H1 (cell line): Measurements from ENCODE around the gene HMCN1. TPM values are rescaled to one million over a fixed set of nuclear protein-coding genes. Genes with fewer than 3 reads are reported as not detected.

ENCODE experiments used
- CTCF ChIA-PET: fragments of 300-600 bp; sonication (Branson Sonifier 250); formaldehyde crosslinking; loops from one replicate; lab custom pipeline; 2021; ENCODE audit not compliant: partially characterized antibody; lab: Charles Lee
- POLR2A ChIA-PET: fragments of 300-600 bp; sonication (Branson Sonifier 250); formaldehyde crosslinking; loops from one replicate; lab custom pipeline; 2021; ENCODE audit warnings: inconsistent platforms; ENCODE audit not compliant: partially characterized antibody; lab: Charles Lee
- DNase-seq, 2 experiments: peaks; one replicate each; pipeline versions ENCODE4 v3.0.0 to v3.0.0-alpha.2; 2010 to 2022; ENCODE audit warnings: low spot score in 2 of 2, low read depth in 1 of 2, mixed read lengths in 1 of 2
- FAIRE-seq: peaks from 2 replicates; lab custom pipeline; 2011; peaks lifted over from hg19 to GRCh38; lab: Jason Lieb, UNC
- H2AFZ ChIP-seq: 2 replicates; pipeline ENCODE4 v1.8.1; 2012; ENCODE audit warnings: low read length, inconsistent platforms
- H2AK5ac ChIP-seq: 2 replicates; pipeline ENCODE4 v1.6.1; 2013; ENCODE audit warnings: low read depth, low read length
- H2BK120ac ChIP-seq: replicated peaks from 2 replicates; pipeline ENCODE3; 2013; ENCODE audit warnings: low read depth, low read length, inconsistent platforms
- H2BK12ac ChIP-seq: 2 replicates; pipeline ENCODE4 v1.6.1; 2013; ENCODE audit warnings: low read depth, low read length
- H2BK15ac ChIP-seq: 2 replicates; pipeline ENCODE4 v1.6.1; 2013; ENCODE audit warnings: low read length
- H2BK20ac ChIP-seq: 2 replicates; pipeline ENCODE4 v1.6.1; 2013; ENCODE audit warnings: low read length
- H2BK5ac ChIP-seq: 2 replicates; pipeline ENCODE4 v1.6.1; 2013; ENCODE audit warnings: low read depth, low read length
- H3K14ac ChIP-seq: 2 replicates; pipeline ENCODE4 v1.6.1; 2013; ENCODE audit warnings: inconsistent platforms; ENCODE audit not compliant: insufficient read length
- H3K18ac ChIP-seq: 2 replicates; pipeline ENCODE4 v1.6.1; 2013; ENCODE audit warnings: low read length; ENCODE audit errors: extremely low read depth
- H3K23ac ChIP-seq: 2 replicates; pipeline ENCODE4 v1.6.1; 2013; ENCODE audit warnings: inconsistent platforms; ENCODE audit not compliant: insufficient read length
- H3K23me2 ChIP-seq: 2 replicates; pipeline ENCODE4 v1.6.1; 2013; ENCODE audit warnings: low read depth, low read length
- H3K27ac ChIP-seq: 2 replicates; pipeline ENCODE4 v1.6.1; 2011; ENCODE audit warnings: low read depth, low read length, inconsistent platforms
- H3K27me3 ChIP-seq, 4 experiments: replicated peaks in 1 of 4; 1 replicate in 1 of 4; 2 replicates in 3 of 4; pipeline versions ENCODE4 v1.6.1 to v1.8.1; 2011 to 2013; ENCODE audit warnings: low read length in 3 of 4, mild to moderate bottlenecking in 3 of 4, inconsistent platforms in 2 of 4, mixed read lengths in 2 of 4, moderate library complexity in 1 of 4; ENCODE audit not compliant: control insufficient read depth in 3 of 4, insufficient read depth in 3 of 4; ENCODE audit errors: extremely low read depth in 1 of 4
- H3K36me3 ChIP-seq, 4 experiments: 2 replicates each; pipeline versions ENCODE4 v1.6.1 to v1.8.1; 2011 to 2013; ENCODE audit warnings: mild to moderate bottlenecking in 4 of 4, low read length in 3 of 4, moderate library complexity in 2 of 4, control low read depth in 1 of 4, inconsistent platforms in 1 of 4; ENCODE audit not compliant: insufficient read depth in 4 of 4, control insufficient read depth in 2 of 4
- H3K4ac ChIP-seq: replicated peaks from 2 replicates; pipeline ENCODE3; 2013; ENCODE audit warnings: low read length, low read depth, mixed read lengths, inconsistent platforms; ENCODE audit not compliant: insufficient read length
- H3K4me1 ChIP-seq, 4 experiments: replicated peaks in 1 of 4; 1 replicate in 1 of 4; 2 replicates in 3 of 4; pipeline versions ENCODE4 v1.6.1 to v1.8.1; 2011 to 2013; ENCODE audit warnings: low read length in 3 of 4, inconsistent platforms in 2 of 4, mixed read lengths in 1 of 4; ENCODE audit not compliant: insufficient read depth in 4 of 4, control insufficient read depth in 3 of 4
- H3K4me2 ChIP-seq, 2 experiments: 2 replicates each; pipeline versions ENCODE4 v1.6.1 to v1.8.1; 2011 to 2013; ENCODE audit warnings: low read depth in 2 of 2, low read length in 2 of 2, control low read depth in 1 of 2, inconsistent platforms in 1 of 2, mild to moderate bottlenecking in 1 of 2; ENCODE audit not compliant: insufficient read depth in 1 of 2
- H3K4me3 ChIP-seq, 4 experiments: fragments of 200-600, 300-600 bp in 1 of 4; sonication (generic), shearing (Covaris generic), sonication (Bioruptor Twin) in 1 of 4; 2 replicates each; pipeline versions ENCODE4 v1.5.1 to v1.8.1; 2011 to 2016; ENCODE audit warnings: low read length in 4 of 4, low read depth in 3 of 4, control low read depth in 2 of 4, inconsistent platforms in 2 of 4, mild to moderate bottlenecking in 2 of 4, mixed read lengths in 1 of 4, moderate library complexity in 1 of 4; ENCODE audit not compliant: insufficient read depth in 2 of 4; ENCODE audit errors: extremely low read depth in 1 of 4
- H3K56ac ChIP-seq: replicated peaks from 2 replicates; pipeline ENCODE3; 2013; ENCODE audit warnings: low read depth, mild to moderate bottlenecking, mixed read lengths, low read length, inconsistent platforms; ENCODE audit not compliant: insufficient read length
- H3K79me1 ChIP-seq: 2 replicates; pipeline ENCODE4 v1.6.1; 2013; ENCODE audit warnings: low read depth, low read length, control low read depth
- H3K79me2 ChIP-seq, 2 experiments: 2 replicates each; pipeline versions ENCODE4 v1.6.1 to v1.8.1; 2012 to 2013; ENCODE audit warnings: low read length in 2 of 2, mild to moderate bottlenecking in 2 of 2, inconsistent platforms in 1 of 2; ENCODE audit not compliant: insufficient read depth in 2 of 2, control insufficient read depth in 1 of 2
- H3K9ac ChIP-seq, 4 experiments: replicated peaks in 1 of 4; 1 replicate in 1 of 4; 2 replicates in 3 of 4; pipeline versions ENCODE4 v1.6.1 to v1.8.1; 2011 to 2013; ENCODE audit warnings: low read depth in 3 of 4, low read length in 3 of 4, control low read depth in 2 of 4, mild to moderate bottlenecking in 2 of 4, moderate library complexity in 2 of 4, inconsistent platforms in 1 of 4; ENCODE audit errors: extremely low read depth in 1 of 4
- H3K9me3 ChIP-seq, 2 experiments: 2 replicates each; pipeline versions ENCODE4 v1.6.1 to v1.8.1; 2012 to 2013; ENCODE audit warnings: mild to moderate bottlenecking in 2 of 2, moderate library complexity in 2 of 2, control low read depth in 1 of 2, inconsistent platforms in 1 of 2, low read depth in 1 of 2, low read length in 1 of 2, mixed read lengths in 1 of 2; ENCODE audit not compliant: insufficient read depth in 2 of 2
- H4K20me1 ChIP-seq, 2 experiments: replicated peaks in 1 of 2; 2 replicates each; pipeline versions ENCODE3 to v1.8.1; 2011 to 2013; ENCODE audit warnings: inconsistent platforms in 2 of 2, low read length in 2 of 2, mild to moderate bottlenecking in 1 of 2; ENCODE audit not compliant: insufficient read depth in 2 of 2, control insufficient read depth in 1 of 2
- H4K5ac ChIP-seq: 2 replicates; pipeline ENCODE4 v1.6.1; 2013; ENCODE audit warnings: low read length, low read depth, mixed read lengths, inconsistent platforms; ENCODE audit not compliant: insufficient read length
- H4K8ac ChIP-seq: 2 replicates; pipeline ENCODE4 v1.8.0; 2013; ENCODE audit warnings: mild to moderate bottlenecking, moderate library complexity, low read length, inconsistent platforms; ENCODE audit not compliant: insufficient read depth; ENCODE audit errors: extremely low read depth
- H4K91ac ChIP-seq: replicated peaks from 2 replicates; pipeline ENCODE3; 2013; ENCODE audit warnings: low read length, mixed read lengths, inconsistent platforms; ENCODE audit not compliant: insufficient read length
- BRCA1 ChIP-seq: IDR thresholded peaks from 2 replicates; pipeline ENCODE4 v1.6.1; 2012; ENCODE audit warnings: low read depth, low read length, improper control_type of control experiment
- CHD1 ChIP-seq: IDR thresholded peaks from 2 replicates; pipeline ENCODE4 v1.6.1; 2012; ENCODE audit warnings: low read depth, low read length, improper control_type of control experiment
- CHD2 ChIP-seq: IDR thresholded peaks from 2 replicates; pipeline ENCODE4 v1.6.1; 2012; ENCODE audit warnings: low read length, improper control_type of control experiment
- CTCF ChIP-seq, 3 experiments: IDR thresholded peaks; 1 replicate in 2 of 3; 2 replicates in 1 of 3; pipeline versions ENCODE4 v1.5.1 to v1.6.1; 2011; ENCODE audit warnings: low read length in 3 of 3, mild to moderate bottlenecking in 3 of 3, inconsistent platforms in 2 of 3, low read depth in 1 of 3, moderate library complexity in 1 of 3; ENCODE audit not compliant: insufficient read depth in 1 of 3; ENCODE audit errors: control extremely low read depth in 1 of 3
- JUN ChIP-seq: IDR thresholded peaks from 2 replicates; pipeline ENCODE4 v1.6.1; 2011; ENCODE audit warnings: low read depth, mild to moderate bottlenecking, improper control_type of control experiment, low read length
- NRF1 ChIP-seq: IDR thresholded peaks from 2 replicates; pipeline ENCODE4 v1.6.1; 2011; ENCODE audit warnings: mild to moderate bottlenecking, low read depth, low read length, improper control_type of control experiment
- PHF8 ChIP-seq: fragments of 200-600 bp; sonication (generic); conservative IDR thresholded peaks from 2 replicates; pipeline ENCODE4 v1.7.1; 2012; ENCODE audit warnings: low read depth, mild to moderate bottlenecking, inconsistent platforms, low read length, moderate library complexity
- TAF7 ChIP-seq: optimal IDR thresholded peaks from 2 replicates; pipeline ENCODE3; 2011; ENCODE audit warnings: low read depth, mild to moderate bottlenecking, inconsistent platforms, low read length, moderate library complexity, borderline replicate concordance
- TEAD4 ChIP-seq: IDR thresholded peaks from 2 replicates; pipeline ENCODE4 v1.6.1; 2012; ENCODE audit warnings: low read depth, low read length, inconsistent platforms, mixed read lengths
- USF2 ChIP-seq: IDR thresholded peaks from 2 replicates; pipeline ENCODE4 v1.6.1; 2011; ENCODE audit warnings: low read length, improper control_type of control experiment
- WGBS, 2 experiments: shearing (Covaris generic) in 1 of 2; methylation state at CpG; one replicate each; pipeline versions ENCODE4 v1.1.6 to v1.1.7; 2013 to 2015; ENCODE audit warnings: low lambda C conversion rate in 2 of 2, mixed read lengths in 2 of 2, inconsistent platforms in 1 of 2, low coverage in 1 of 2, missing lambda C conversion rate in 1 of 2; ENCODE audit not compliant: insufficient replicate concordance in 2 of 2, insufficient coverage in 1 of 2, insufficient read length in 1 of 2; ENCODE audit errors: extremely low coverage in 1 of 2, missing lambda C conversion rate in 1 of 2; 5-methylcytosine and 5-hydroxymethylcytosine counted together
- polyA plus RNA-seq, 7 experiments: library from polyadenylated mRNA; depleted of rRNA in 3 of 7; stranded (reverse) in 5 of 7; unstranded in 2 of 7; fragments of >200 nt in 5 of 7; fragments of 200-250 nt in 2 of 7; gene quantifications; 1 replicate in 5 of 7; 2 replicates in 1 of 7; 4 replicates in 1 of 7; pipeline versions ENCODE4 v1.2.1 to v1.2.3, GENCODE V29; 2011 to 2013; ENCODE audit warnings: missing spikeins in 2 of 7, mixed read lengths in 2 of 7
- total RNA-seq: library from RNA; stranded (reverse); fragmentation: NEBNext Ultra II Directional; extraction: Animal tissue kit (Norgen Biotek cat#: 25700); gene quantifications from 2 replicates; pipeline ENCODE4 v1.2.1, GENCODE V29; 2021

HMCN1 gene
- total and polyA plus RNA-seq, 2 of the 8 experiments (the other 6 are each of a cell fraction or from before 2014, with no cell fraction given) = 13.8 to 14.6 TPM

GRCh38 chr1:185942961-185943360, 208.8 kb downstream of the HMCN1 start:
- FAIRE-seq (no peak), DNase-seq (no peak)
- no peaks in the 10 kb centered on the region for H3K23me2 ChIP-seq
- no peaks in the 10 kb centered on the region for H3K79me2 ChIP-seq
- no peak overlapping the region for H3K27ac ChIP-seq
- H2BK5ac ChIP-seq = no peak overlapping the region; the same call in 1 of the 2 replicates
- peaks cover 0 to 2% (median 0%) of the 10 kb centered on the region in 4 experiments; a peak in 1 of 7 replicates for H3K4me1 ChIP-seq
- no peak overlapping the region for H3K4me3 ChIP-seq
- POLR2A ChIA-PET = no interaction called here
- H2BK120ac ChIP-seq = no peak overlapping the region
- H2BK15ac ChIP-seq = no peak overlapping the region
- H2AFZ ChIP-seq = no peak overlapping the region
- no peaks in the 10 kb centered on the region for H3K79me1 ChIP-seq
- no peaks in the 10 kb centered on the region for H3K36me3 ChIP-seq
- WGBS, 2 experiments = 88% methylated on average over 4 of the region's 4 CpGs; no CpG with 5 or more reads in 1 of the 2 experiments
- CTCF ChIA-PET = interaction anchor here (1.0 to 1.2 kb wide), 2 partner anchors 23 to 130 kb away, joined by 3 to 4 read pairs; no protein-coding TSS in a partner anchor
- H3K27me3 ChIP-seq = no peaks in the 10 kb centered on the region
- H4K91ac ChIP-seq = no peak overlapping the region
- no peak overlapping the region for H4K8ac ChIP-seq
- peak overlapping the region; percentile 52; the same call in 1 of the 2 replicates for H2BK12ac ChIP-seq
- no peak for TF ChIP-seq USF2
- TF ChIP-seq NRF1 = no peak
- TF ChIP-seq PHF8 = no peak
- TF ChIP-seq TEAD4 = no peak
- TF ChIP-seq CHD1 = no peak
- no peak for TF ChIP-seq TAF7
- TF ChIP-seq CTCF (IDR thresholded peaks at IDR 0.05; ENCODE audit: control extremely low read depth in 1 of 3, insufficient read depth in 1 of 3, low read depth in 1 of 3, low read length in 3 of 3) = no peak
- TF ChIP-seq CHD2 = no peak
- TF ChIP-seq BRCA1 = no peak
- no peak for TF ChIP-seq JUN
- no peak overlapping the region for H3K18ac ChIP-seq
- H3K9ac ChIP-seq = no peak overlapping the region
- H3K56ac ChIP-seq = no peak overlapping the region
- no peak overlapping the region for H3K4ac ChIP-seq
- H3K9me3 ChIP-seq = 0 out of 4 replicates have a peak, but pooled peaks cover 3% of the 10 kb centered on the region in 2 experiments
- H4K20me1 ChIP-seq = no peaks in the 10 kb centered on the region
- no peak overlapping the region for H3K4me2 ChIP-seq
- H2AK5ac ChIP-seq = no peak overlapping the region
- no peak overlapping the region for H4K5ac ChIP-seq
- H3K14ac ChIP-seq = no peak overlapping the region
- H2BK20ac ChIP-seq = peak overlapping the region; percentile 67; the same call in 1 of the 2 replicates
- no peak overlapping the region for H3K23ac ChIP-seq
